NCI-H2196 treated with DMSO at 0.1 percent for 48 hours (cell line): Measurements from ENCODE around the gene TESPA1.
"Not testable (repeated sequence)": the region's sequence is repeated elsewhere in the genome, so short reads cannot be mapped to it uniquely, and the experiment has no call there.

Experiments
- DNase-seq: peaks from one replicate; lab custom pipeline; 2025; ENCODE audit not compliant: unreplicated experiment; lab: John Stamatoyannopoulos, UW

TESPA1 gene

GRCh38 chr12:54948171-54948570 is 36.4 kb downstream of the TESPA1 start:
- DNase-seq, result no peak

GRCh38 chr12:54945082-54945481 is 39.5 kb downstream of the TESPA1 start:
- DNase-seq, result no peak

- not testable (repeated sequence) for DNase-seq
Measured at GRCh38 chr12:54943292-54943691, 41.3 kb downstream of the TESPA1 start.

- no peak for DNase-seq
Measured at GRCh38 chr12:54941659-54942058, 42.9 kb downstream of the TESPA1 start.

- DNase-seq, result no peak
Measured at GRCh38 chr12:54940727-54941315, 43.7 kb downstream of the TESPA1 start.

GRCh38 chr12:54937929-54938328 is 46.6 kb downstream of the TESPA1 start:
- DNase-seq, result no peak

GRCh38 chr12:54937376-54937775 is 47.2 kb downstream of the TESPA1 start:
- no peak for DNase-seq

GRCh38 chr12:54936736-54937135 is 47.8 kb downstream of the TESPA1 start:
- DNase-seq, result no peak

- no peak for DNase-seq
Measured at GRCh38 chr12:54935235-54935951, 49.2 kb downstream of the TESPA1 start.

GRCh38 chr12:54934419-54934818 is 50.1 kb downstream of the TESPA1 start:
- no peak for DNase-seq

GRCh38 chr12:54933376-54933775 is 51.2 kb downstream of the TESPA1 start:
- DNase-seq, result no peak

GRCh38 chr12:54932691-54933090 is 51.9 kb downstream of the TESPA1 start:
- no peak for DNase-seq

- no peak for DNase-seq
Measured at GRCh38 chr12:54932038-54932437, 52.5 kb downstream of the TESPA1 start.

GRCh38 chr12:54929998-54930397 is 54.6 kb downstream of the TESPA1 start:
- no peak for DNase-seq

- no peak for DNase-seq
Measured at GRCh38 chr12:54926246-54926645, 58.3 kb downstream of the TESPA1 start.

- DNase-seq, result no peak
Measured at GRCh38 chr12:54924972-54925707, 59.4 kb downstream of the TESPA1 start.

GRCh38 chr12:54917001-54917488 is 67.5 kb downstream of the TESPA1 start:
- no peak for DNase-seq
